Measurements from ENCODE around the gene COQ3. TPM values are rescaled to one million over a fixed set of nuclear protein-coding genes. Genes with fewer than 3 reads are reported as not detected.

COQ3 gene
- total RNA-seq, 2 experiments from 2014 or later = 8.3 to 10.9 TPM

DNA sequence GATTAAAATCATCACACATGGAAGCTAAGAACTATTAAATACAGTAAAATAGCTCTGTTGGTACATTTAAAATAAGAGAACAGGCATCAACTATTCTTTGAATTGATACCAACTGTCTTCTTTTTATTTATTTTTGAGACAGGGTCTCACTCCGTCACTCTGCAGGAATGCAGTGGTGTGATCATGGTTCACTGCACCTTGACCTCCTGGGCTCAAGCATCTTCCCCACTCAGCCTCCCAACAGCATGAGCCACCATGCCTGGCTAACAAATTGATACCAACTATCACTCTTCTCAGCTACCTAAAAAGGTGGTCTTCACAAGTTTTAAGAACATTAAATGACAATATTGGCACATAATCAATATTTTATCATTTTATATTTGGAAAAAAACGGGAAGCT, 38.9 kb upstream of the COQ3 start:
- TF ChIP-seq EZH2phosphoT487 (IDR thresholded peaks at IDR 0.05; ENCODE audit: borderline replicate concordance, low read depth, low read length) = no peak

DNA sequence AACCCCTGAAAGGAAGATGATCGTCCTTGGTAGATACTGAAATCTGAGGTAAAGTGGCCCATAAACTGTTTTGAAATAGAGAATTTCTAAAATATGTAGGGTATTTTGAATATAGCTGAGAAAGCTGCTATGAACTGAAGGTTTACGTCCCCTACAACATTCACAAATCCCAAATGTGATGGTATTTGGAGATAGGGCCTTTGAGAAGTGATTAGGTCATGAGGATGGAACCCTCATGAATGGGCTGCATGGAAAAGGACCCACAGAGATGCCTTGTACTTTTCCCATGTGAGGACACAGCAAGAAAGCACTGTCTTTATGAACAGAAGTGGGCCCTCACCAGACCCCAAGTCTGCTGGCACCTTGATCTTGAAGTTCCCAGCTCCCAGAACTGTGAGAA, 37.9 kb upstream of the COQ3 start:
- Histone ChIP-seq H3K79me2 (ENCODE audit: insufficient read depth, low read depth, low read length) (peaks cover 12% of the 10 kb centered on the region; the same call in 1 of the 2 replicates), H3K4me3 (ENCODE audit: low read depth, low read length, poor library complexity, severe bottlenecking) (no peak overlapping the region), H2AFZ (ENCODE audit: low read length) (no peak overlapping the region), H4K20me1 (ENCODE audit: insufficient read depth, low read length) (no peaks in the 10 kb centered on the region), H3K9me2 (ENCODE audit: insufficient read depth, low read length) (no peaks in the 10 kb centered on the region), H3K4me2 (ENCODE audit: low read length) (no peak overlapping the region), H3K27ac (ENCODE audit: low read depth, low read length, poor library complexity, severe bottlenecking) (no peak overlapping the region), H3K9me3 (ENCODE audit: low read length) (no peaks in the 10 kb centered on the region), H3K4me1 (ENCODE audit: insufficient read depth, low read length, poor library complexity, severe bottlenecking) (peaks cover 10% of the 10 kb centered on the region), H3K36me3 (ENCODE audit: insufficient read depth, low read length) (peaks cover 20% of the 10 kb centered on the region; the same call in 1 of the 2 replicates)
- no peak for DNase-seq (ENCODE audit: low spot score)
- no peak for TF ChIP-seq EZH2phosphoT487 (IDR thresholded peaks at IDR 0.05; ENCODE audit: borderline replicate concordance, low read depth, low read length)
- TF ChIP-seq, protein P1, sequence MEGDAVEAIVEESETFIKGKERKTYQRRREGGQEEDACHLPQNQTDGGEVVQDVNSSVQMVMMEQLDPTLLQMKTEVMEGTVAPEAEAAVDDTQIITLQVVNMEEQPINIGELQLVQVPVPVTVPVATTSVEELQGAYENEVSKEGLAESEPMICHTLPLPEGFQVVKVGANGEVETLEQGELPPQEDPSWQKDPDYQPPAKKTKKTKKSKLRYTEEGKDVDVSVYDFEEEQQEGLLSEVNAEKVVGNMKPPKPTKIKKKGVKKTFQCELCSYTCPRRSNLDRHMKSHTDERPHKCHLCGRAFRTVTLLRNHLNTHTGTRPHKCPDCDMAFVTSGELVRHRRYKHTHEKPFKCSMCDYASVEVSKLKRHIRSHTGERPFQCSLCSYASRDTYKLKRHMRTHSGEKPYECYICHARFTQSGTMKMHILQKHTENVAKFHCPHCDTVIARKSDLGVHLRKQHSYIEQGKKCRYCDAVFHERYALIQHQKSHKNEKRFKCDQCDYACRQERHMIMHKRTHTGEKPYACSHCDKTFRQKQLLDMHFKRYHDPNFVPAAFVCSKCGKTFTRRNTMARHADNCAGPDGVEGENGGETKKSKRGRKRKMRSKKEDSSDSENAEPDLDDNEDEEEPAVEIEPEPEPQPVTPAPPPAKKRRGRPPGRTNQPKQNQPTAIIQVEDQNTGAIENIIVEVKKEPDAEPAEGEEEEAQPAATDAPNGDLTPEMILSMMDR (conservative IDR thresholded peaks at IDR 0.05; ENCODE audit: low read length) = no peak
- ChIA-PET CTCF (ENCODE audit: unreplicated experiment) (no interaction called here), POLR2A (interaction anchor here (0.6 to 2.8 kb wide), 6 partner anchors 18 to 116 kb away, joined by 3 to 11 read pairs (median 3); partner anchors contain the start of gene COQ3)
- intact Hi-C loops (cut with micrococcal nuclease; ENCODE audit: unreplicated experiment) = no loop called here
- no TSS peak for BruUV-seq (replicated peaks)

More for the DNA sequence above, 38.9 kb upstream of the COQ3 start:
- no peaks in the 10 kb centered on the region for H3K9me2 ChIP-seq (ENCODE audit: insufficient read depth, low read length)
- no peak overlapping the region for H3K27ac ChIP-seq (ENCODE audit: low read depth, low read length, poor library complexity, severe bottlenecking)
- peaks cover under 1% of the 10 kb centered on the region for H3K4me1 ChIP-seq (ENCODE audit: insufficient read depth, low read length, poor library complexity, severe bottlenecking)
- H3K9me3 ChIP-seq (ENCODE audit: low read length) = no peaks in the 10 kb centered on the region
- no peak overlapping the region for H3K4me2 ChIP-seq (ENCODE audit: low read length)
- H3K4me3 ChIP-seq (ENCODE audit: low read depth, low read length, poor library complexity, severe bottlenecking) = no peak overlapping the region
- POLR2A ChIA-PET = interaction anchor here (0.6 to 2.8 kb wide), 3 partner anchors 26 to 303 kb away, joined by 3 to 11 read pairs (median 3); partner anchors contain the start of gene COQ3
- CTCF ChIA-PET (ENCODE audit: unreplicated experiment) = no interaction called here
- no peak for DNase-seq (ENCODE audit: low spot score)
- intact Hi-C loops (cut with micrococcal nuclease; ENCODE audit: unreplicated experiment) = no loop called here
- no peaks in the 10 kb centered on the region for H4K20me1 ChIP-seq (ENCODE audit: insufficient read depth, low read length)
- peaks cover 16% of the 10 kb centered on the region; the same call in 1 of the 2 replicates for H3K36me3 ChIP-seq (ENCODE audit: insufficient read depth, low read length)
- BruUV-seq (replicated peaks) = no TSS peak
- no peak overlapping the region for H2AFZ ChIP-seq (ENCODE audit: low read length)
- peaks cover 2% of the 10 kb centered on the region; the same call in 1 of the 2 replicates for H3K79me2 ChIP-seq (ENCODE audit: insufficient read depth, low read depth, low read length)

DNA sequence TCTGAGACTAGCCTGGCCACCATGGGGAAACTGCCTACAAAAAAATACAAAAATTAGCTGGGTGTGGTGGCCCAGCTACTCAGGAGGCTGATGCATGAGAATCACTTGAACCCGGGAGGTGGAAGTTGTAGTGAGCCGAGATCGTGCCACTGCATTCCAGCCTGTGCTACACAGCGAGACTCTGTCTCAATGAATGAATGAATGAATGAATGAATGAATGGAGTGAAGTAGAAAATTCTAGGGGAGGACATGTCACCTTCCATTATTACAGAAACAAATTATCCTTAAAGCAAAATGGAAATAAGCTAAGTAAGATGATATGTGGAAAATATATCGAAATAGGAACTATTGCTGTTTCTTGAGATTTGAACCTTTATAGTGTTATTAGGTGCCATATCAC, 34.0 kb upstream of the COQ3 start:
- intact Hi-C loops (cut with micrococcal nuclease; ENCODE audit: unreplicated experiment) = loop anchor here (5.0 kb wide), 1 partner anchor 96 kb away; no protein-coding TSS in a partner anchor
- H3K4me1 ChIP-seq (ENCODE audit: insufficient read depth, low read length, poor library complexity, severe bottlenecking) = peaks cover 31% of the 10 kb centered on the region
- H3K27ac ChIP-seq (ENCODE audit: low read depth, low read length, poor library complexity, severe bottlenecking) = no peak overlapping the region
- TF ChIP-seq EZH2phosphoT487 (IDR thresholded peaks at IDR 0.05; ENCODE audit: borderline replicate concordance, low read depth, low read length) = no peak
- TF ChIP-seq, protein P1 (conservative IDR thresholded peaks at IDR 0.05; ENCODE audit: low read length) = no peak
- no peaks in the 10 kb centered on the region for H3K9me2 ChIP-seq (ENCODE audit: insufficient read depth, low read length)
- H3K9me3 ChIP-seq (ENCODE audit: low read length) = no peaks in the 10 kb centered on the region
- ChIA-PET POLR2A (interaction anchor here (0.6 kb wide), 1 partner anchor 9 kb away, joined by 3 read pairs; no protein-coding TSS in a partner anchor), CTCF (ENCODE audit: unreplicated experiment) (no interaction called here)
- H3K36me3 ChIP-seq (ENCODE audit: insufficient read depth, low read length) = peaks cover 32% of the 10 kb centered on the region
- peak overlapping the region; percentile 98 for H3K4me2 ChIP-seq (ENCODE audit: low read length)
- peaks cover 43% of the 10 kb centered on the region for H3K79me2 ChIP-seq (ENCODE audit: insufficient read depth, low read depth, low read length)
- H3K4me3 ChIP-seq (ENCODE audit: low read depth, low read length, poor library complexity, severe bottlenecking) = no peak overlapping the region
- no peak for DNase-seq (ENCODE audit: low spot score)
- no peak overlapping the region for H2AFZ ChIP-seq (ENCODE audit: low read length)
- BruUV-seq (replicated peaks) = no TSS peak
- peaks cover 16% of the 10 kb centered on the region for H4K20me1 ChIP-seq (ENCODE audit: insufficient read depth, low read length)
